ENCODE data around the gene GALNT17. TPM values are rescaled to one million over a fixed set of nuclear protein-coding genes. Genes with fewer than 3 reads are reported as not detected.

GALNT17 gene
- total RNA-seq, 4 donors from 2014 or later: 66.0 to 97.9 (median 76.0) TPM

DNA sequence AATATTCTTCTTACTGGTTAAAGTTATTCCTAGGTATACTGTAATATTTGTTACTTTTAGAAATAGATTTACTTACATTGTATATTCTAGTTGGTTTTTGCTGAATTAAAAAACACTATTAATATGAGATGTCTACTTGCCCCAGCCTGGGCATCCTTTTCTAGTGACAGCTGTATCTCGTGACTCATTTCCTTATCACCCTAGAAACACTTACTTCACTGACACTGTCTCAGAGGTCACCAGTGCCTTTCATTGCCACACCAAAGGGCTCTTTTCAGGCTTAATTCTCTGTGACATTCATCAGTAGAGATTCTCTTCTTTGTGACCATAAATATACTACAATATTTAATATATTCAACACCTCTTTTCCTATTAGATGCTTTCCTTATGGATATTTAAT is 194.7 kb downstream of the GALNT17 start:
- no peaks in the 10 kb centered on the region for H3K9me3 ChIP-seq
- no peaks in the 10 kb centered on the region for H3K27me3 ChIP-seq
- no peak overlapping the region for H3K27ac ChIP-seq
- 27 to 50% methylated on average over 1 of the region's 1 CpG for WGBS, 2 donors
- no peak for DNase-seq (ENCODE audit: low spot score in 2 of 2)
- TF ChIP-seq POLR2A (IDR thresholded peaks at IDR 0.05) (no peak), CTCF (IDR thresholded peaks at IDR 0.05) (no peak), EP300 (IDR thresholded peaks at IDR 0.05) (no peak)
- no peak overlapping the region for H3K4me3 ChIP-seq
- no peaks in the 10 kb centered on the region for H3K36me3 ChIP-seq
- H3K4me1 ChIP-seq: peaks cover 0 to 16% (median 4%) of the 10 kb centered on the region in 4 donors

DNA sequence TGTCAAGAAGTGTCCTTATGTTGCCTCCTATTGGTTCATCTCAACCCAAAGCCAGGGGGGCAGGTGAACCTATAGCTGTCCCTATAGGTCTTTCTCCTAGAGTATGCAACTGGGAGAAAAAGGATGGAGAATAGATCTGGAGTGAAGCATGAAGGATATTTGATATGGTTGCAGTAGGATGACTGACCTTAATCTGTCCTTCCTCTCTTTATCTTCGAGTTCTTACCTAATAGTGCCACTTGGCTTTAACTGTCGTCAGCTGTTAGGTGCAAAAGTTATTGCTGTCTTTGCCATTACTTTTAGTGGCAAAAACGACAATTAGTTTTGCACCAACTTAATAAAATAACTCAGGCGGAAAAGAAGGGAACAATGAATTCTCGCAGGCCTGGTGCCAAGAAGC is 196.0 kb downstream of the GALNT17 start:
- no peak for TF ChIP-seq EP300 (IDR thresholded peaks at IDR 0.05)
- no peak for TF ChIP-seq CTCF (IDR thresholded peaks at IDR 0.05)
- TF ChIP-seq POLR2A (IDR thresholded peaks at IDR 0.05): no peak
- peaks cover 0 to 15% (median 4%) of the 10 kb centered on the region in 4 donors for H3K4me1 ChIP-seq
- 78 to 81% methylated on average over 5 of the region's 5 CpGs for WGBS, 2 donors
- no peak for DNase-seq (ENCODE audit: low spot score in 2 of 2)
- H3K27me3 ChIP-seq: no peaks in the 10 kb centered on the region
- no peak overlapping the region for H3K27ac ChIP-seq
- no peaks in the 10 kb centered on the region for H3K9me3 ChIP-seq
- H3K36me3 ChIP-seq: no peaks in the 10 kb centered on the region
- H3K4me3 ChIP-seq: no peak overlapping the region

GRCh38 chr7:71329030-71329660 is 197.2 kb downstream of the GALNT17 start:
- H3K27ac ChIP-seq: peak overlapping the region in 2 of 4 donors; percentile 42 to 62
- 46 to 53% methylated on average over 10 of the region's 10 CpGs for WGBS, 2 donors
- H3K4me1 ChIP-seq: peaks cover 0 to 12% (median 4%) of the 10 kb centered on the region in 4 donors
- H3K27me3 ChIP-seq: no peaks in the 10 kb centered on the region
- no peaks in the 10 kb centered on the region for H3K36me3 ChIP-seq
- TF ChIP-seq CTCF (IDR thresholded peaks at IDR 0.05) (no peak), POLR2A (IDR thresholded peaks at IDR 0.05) (no peak), EP300 (IDR thresholded peaks at IDR 0.05) (no peak)
- no peak overlapping the region for H3K4me3 ChIP-seq
- DNase-seq (ENCODE audit: low spot score in 2 of 2): no peak
- H3K9me3 ChIP-seq: no peaks in the 10 kb centered on the region

- no peaks in the 10 kb centered on the region for H3K27me3 ChIP-seq
- no peak for TF ChIP-seq EP300 (IDR thresholded peaks at IDR 0.05)
- no peak for TF ChIP-seq CTCF (IDR thresholded peaks at IDR 0.05)
- TF ChIP-seq POLR2A (IDR thresholded peaks at IDR 0.05): no peak
- H3K27ac ChIP-seq: no peak overlapping the region
- WGBS, 2 donors: 74 to 82% methylated on average over 4 of the region's 4 CpGs
- H3K36me3 ChIP-seq: peaks cover 0 to 7% (median 0%) of the 10 kb centered on the region in 3 donors
- H3K4me1 ChIP-seq: peaks cover 0 to 11% (median 4%) of the 10 kb centered on the region in 4 donors
- no peak for DNase-seq (ENCODE audit: low spot score in 2 of 2)
- H3K9me3 ChIP-seq: no peaks in the 10 kb centered on the region
- H3K4me3 ChIP-seq: no peak overlapping the region
These were observed 200.3 kb downstream of the GALNT17 start for GRCh38 chr7:71332207-71332606.

DNA sequence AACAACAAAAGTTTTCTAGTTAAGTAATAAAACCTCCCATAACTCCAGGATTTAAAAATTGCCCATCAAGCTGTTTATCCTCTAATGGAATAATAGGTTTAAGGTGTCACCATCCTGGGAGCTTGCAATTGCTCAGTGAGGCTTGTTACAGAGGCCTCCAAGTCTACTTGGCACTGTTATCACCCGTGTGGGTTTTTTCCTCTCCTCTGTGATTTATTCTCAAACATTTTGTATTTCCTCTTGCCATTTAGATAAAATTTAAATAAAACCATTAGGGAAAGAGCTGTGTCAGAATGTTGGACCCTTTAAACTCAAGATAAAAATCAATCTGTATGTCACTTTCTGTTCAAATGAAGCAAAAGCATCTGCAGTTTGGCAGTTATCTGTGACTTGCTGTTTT is 202.6 kb downstream of the GALNT17 start:
- no peak for TF ChIP-seq CTCF (IDR thresholded peaks at IDR 0.05)
- TF ChIP-seq POLR2A (IDR thresholded peaks at IDR 0.05): no peak
- TF ChIP-seq EP300 (IDR thresholded peaks at IDR 0.05): no peak
- WGBS, 2 donors: 2 to 3% methylated on average over 1 of the region's 1 CpG

More for the DNA sequence above, 202.6 kb downstream of the GALNT17 start:
- Histone ChIP-seq H3K36me3 (peaks cover 0 to 7% (median 0%) of the 10 kb centered on the region in 3 donors), H3K27me3 (no peaks in the 10 kb centered on the region), H3K27ac (peak overlapping the region in 1 of 4 donors; percentile 37), H3K4me1 (peaks cover 0 to 3% (median under 1%) of the 10 kb centered on the region in 4 donors), H3K9me3 (no peaks in the 10 kb centered on the region), H3K4me3 (no peak overlapping the region)
- no peak for DNase-seq (ENCODE audit: low spot score in 2 of 2)
